ENCODE results near the gene NCF4.
A peak's percentile ranks its signal among the peaks of the same experiment; 100 is the strongest.

NCF4 gene

GRCh38 chr22:36873614-36874308, 13.0 kb downstream of the NCF4 start:
- peaks cover 11% of the 10 kb centered on the region for H3K27me3 Mint-ChIP-seq
- H3K36me3 Mint-ChIP-seq (ENCODE audit: insufficient read depth), result peaks cover 4% of the 10 kb centered on the region
- no peaks in the 10 kb centered on the region for H3K9me3 Mint-ChIP-seq
- DNase-seq (ENCODE audit: low spot score in 2 of 2) (no peak), ATAC-seq (replicated peaks; ENCODE audit: extremely low read depth, poor library complexity, severe bottlenecking) (peak; percentile 40)
- H3K27ac Mint-ChIP-seq (ENCODE audit: low read depth), result peak overlapping the region; percentile 25
- no peak overlapping the region for H3K4me3 Mint-ChIP-seq
- H3K4me1 Mint-ChIP-seq, result peaks cover 5% of the 10 kb centered on the region

- ATAC-seq (replicated peaks; ENCODE audit: extremely low read depth, poor library complexity, severe bottlenecking) (no peak), DNase-seq (ENCODE audit: low spot score in 2 of 2) (no peak)
- Mint-ChIP-seq H3K9me3 (no peaks in the 10 kb centered on the region), H3K4me3 (no peak overlapping the region), H3K27ac (ENCODE audit: low read depth) (peak overlapping the region; percentile 25), H3K36me3 (ENCODE audit: insufficient read depth) (peaks cover 4% of the 10 kb centered on the region), H3K4me1 (peaks cover 5% of the 10 kb centered on the region), H3K27me3 (peaks cover 11% of the 10 kb centered on the region)
Observed at GRCh38 chr22:36874309-36874696, 13.5 kb downstream of the NCF4 start.

- H3K36me3 Mint-ChIP-seq (ENCODE audit: insufficient read depth), result peaks cover 4% of the 10 kb centered on the region
- ATAC-seq (replicated peaks; ENCODE audit: extremely low read depth, poor library complexity, severe bottlenecking), result no peak
Observed at GRCh38 chr22:36874736-36875135, 13.9 kb downstream of the NCF4 start.

GRCh38 chr22:36875741-36876140, 14.9 kb downstream of the NCF4 start:
- H3K27me3 Mint-ChIP-seq, result peaks cover 22% of the 10 kb centered on the region
- H3K4me1 Mint-ChIP-seq, result peaks cover 5% of the 10 kb centered on the region
- no peak for ATAC-seq (replicated peaks; ENCODE audit: extremely low read depth, poor library complexity, severe bottlenecking)
- no peak overlapping the region for H3K27ac Mint-ChIP-seq (ENCODE audit: low read depth)
- H3K36me3 Mint-ChIP-seq (ENCODE audit: insufficient read depth), result peaks cover 4% of the 10 kb centered on the region
- no peak overlapping the region for H3K4me3 Mint-ChIP-seq
- peaks cover 12% of the 10 kb centered on the region for H3K9me3 Mint-ChIP-seq
- no peak for DNase-seq (ENCODE audit: low spot score in 2 of 2)

More at GRCh38 chr22:36874736-36875135, 13.9 kb downstream of the NCF4 start:
- H3K4me1 Mint-ChIP-seq, result peaks cover 5% of the 10 kb centered on the region
- no peak overlapping the region for H3K27ac Mint-ChIP-seq (ENCODE audit: low read depth)
- no peak for DNase-seq (ENCODE audit: low spot score in 2 of 2)
- peaks cover 16% of the 10 kb centered on the region for H3K27me3 Mint-ChIP-seq
- H3K4me3 Mint-ChIP-seq, result no peak overlapping the region
- peaks cover 2% of the 10 kb centered on the region for H3K9me3 Mint-ChIP-seq

- Mint-ChIP-seq H3K36me3 (ENCODE audit: insufficient read depth) (peaks cover 3% of the 10 kb centered on the region), H3K27me3 (peaks cover 47% of the 10 kb centered on the region), H3K27ac (ENCODE audit: low read depth) (no peak overlapping the region), H3K4me1 (no peaks in the 10 kb centered on the region), H3K4me3 (no peak overlapping the region), H3K9me3 (peaks cover 20% of the 10 kb centered on the region)
- DNase-seq (ENCODE audit: low spot score in 2 of 2) (no peak), ATAC-seq (replicated peaks; ENCODE audit: extremely low read depth, poor library complexity, severe bottlenecking) (no peak)
Observed at GRCh38 chr22:36879775-36880174, 19.0 kb downstream of the NCF4 start.

GRCh38 chr22:36881504-36882245, 20.9 kb downstream of the NCF4 start:
- Mint-ChIP-seq H3K9me3 (peaks cover 20% of the 10 kb centered on the region), H3K27ac (ENCODE audit: low read depth) (no peak overlapping the region), H3K36me3 (ENCODE audit: insufficient read depth) (peaks cover 3% of the 10 kb centered on the region), H3K27me3 (peaks cover 55% of the 10 kb centered on the region), H3K4me3 (no peak overlapping the region), H3K4me1 (no peaks in the 10 kb centered on the region)
- DNase-seq (ENCODE audit: low spot score in 2 of 2), result no peak
- no peak for ATAC-seq (replicated peaks; ENCODE audit: extremely low read depth, poor library complexity, severe bottlenecking)

- H3K9me3 Mint-ChIP-seq, result peaks cover 20% of the 10 kb centered on the region
- H3K27me3 Mint-ChIP-seq, result peaks cover 70% of the 10 kb centered on the region
- ATAC-seq (replicated peaks; ENCODE audit: extremely low read depth, poor library complexity, severe bottlenecking) (no peak), DNase-seq (ENCODE audit: low spot score in 2 of 2) (no peak)
- H3K4me3 Mint-ChIP-seq, result no peak overlapping the region
- no peak overlapping the region for H3K27ac Mint-ChIP-seq (ENCODE audit: low read depth)
- H3K4me1 Mint-ChIP-seq, result peaks cover 5% of the 10 kb centered on the region
- no peaks in the 10 kb centered on the region for H3K36me3 Mint-ChIP-seq (ENCODE audit: insufficient read depth)
Observed at GRCh38 chr22:36884349-36885158, 23.7 kb downstream of the NCF4 start.

GRCh38 chr22:36885474-36885873, 24.7 kb downstream of the NCF4 start:
- no peak for ATAC-seq (replicated peaks; ENCODE audit: extremely low read depth, poor library complexity, severe bottlenecking)
- peaks cover 62% of the 10 kb centered on the region for H3K27me3 Mint-ChIP-seq
- no peak for DNase-seq (ENCODE audit: low spot score in 2 of 2)
- no peaks in the 10 kb centered on the region for H3K36me3 Mint-ChIP-seq (ENCODE audit: insufficient read depth)
- no peak overlapping the region for H3K27ac Mint-ChIP-seq (ENCODE audit: low read depth)
- peaks cover 11% of the 10 kb centered on the region for H3K9me3 Mint-ChIP-seq
- H3K4me3 Mint-ChIP-seq, result no peak overlapping the region
- peaks cover 5% of the 10 kb centered on the region for H3K4me1 Mint-ChIP-seq

- no peak overlapping the region for H3K4me3 Mint-ChIP-seq
- no peak overlapping the region for H3K27ac Mint-ChIP-seq (ENCODE audit: low read depth)
- ATAC-seq (replicated peaks; ENCODE audit: extremely low read depth, poor library complexity, severe bottlenecking) (no peak), DNase-seq (ENCODE audit: low spot score in 2 of 2) (no peak)
- no peaks in the 10 kb centered on the region for H3K36me3 Mint-ChIP-seq (ENCODE audit: insufficient read depth)
- H3K9me3 Mint-ChIP-seq, result peaks cover 7% of the 10 kb centered on the region
- peaks cover 5% of the 10 kb centered on the region for H3K4me1 Mint-ChIP-seq
- H3K27me3 Mint-ChIP-seq, result peaks cover 62% of the 10 kb centered on the region
Observed at GRCh38 chr22:36886016-36886415, 25.2 kb downstream of the NCF4 start.

- Mint-ChIP-seq H3K4me3 (no peak overlapping the region), H3K9me3 (no peaks in the 10 kb centered on the region), H3K4me1 (peaks cover 5% of the 10 kb centered on the region), H3K27me3 (peaks cover 62% of the 10 kb centered on the region), H3K36me3 (ENCODE audit: insufficient read depth) (no peaks in the 10 kb centered on the region), H3K27ac (ENCODE audit: low read depth) (peak overlapping the region; percentile 7)
- no peak for DNase-seq (ENCODE audit: low spot score in 2 of 2)
- ATAC-seq (replicated peaks; ENCODE audit: extremely low read depth, poor library complexity, severe bottlenecking), result peak; percentile 71
Observed at GRCh38 chr22:36887162-36887561, 26.4 kb downstream of the NCF4 start.

- no peaks in the 10 kb centered on the region for H3K36me3 Mint-ChIP-seq (ENCODE audit: insufficient read depth)
- peaks cover 5% of the 10 kb centered on the region for H3K4me1 Mint-ChIP-seq
- no peaks in the 10 kb centered on the region for H3K9me3 Mint-ChIP-seq
- ATAC-seq (replicated peaks; ENCODE audit: extremely low read depth, poor library complexity, severe bottlenecking), result no peak
- DNase-seq (ENCODE audit: low spot score in 2 of 2), result no peak
- H3K27me3 Mint-ChIP-seq, result peaks cover 33% of the 10 kb centered on the region
- H3K27ac Mint-ChIP-seq (ENCODE audit: low read depth), result no peak overlapping the region
- H3K4me3 Mint-ChIP-seq, result no peak overlapping the region
Observed at GRCh38 chr22:36891646-36892045, 30.8 kb downstream of the NCF4 start.

- H3K4me1 Mint-ChIP-seq, result peaks cover 3% of the 10 kb centered on the region
- DNase-seq (ENCODE audit: low spot score in 2 of 2) (no peak), ATAC-seq (replicated peaks; ENCODE audit: extremely low read depth, poor library complexity, severe bottlenecking) (no peak)
- H3K27ac Mint-ChIP-seq (ENCODE audit: low read depth), result no peak overlapping the region
- no peaks in the 10 kb centered on the region for H3K9me3 Mint-ChIP-seq
- peaks cover 29% of the 10 kb centered on the region for H3K27me3 Mint-ChIP-seq
- no peaks in the 10 kb centered on the region for H3K36me3 Mint-ChIP-seq (ENCODE audit: insufficient read depth)
- no peak overlapping the region for H3K4me3 Mint-ChIP-seq
Observed at GRCh38 chr22:36892292-36892691, 31.5 kb downstream of the NCF4 start.

Measured in central memory CD8-positive, alpha-beta T cell (primary cell).